GM21723 (cell line): ENCODE data around the gene VSTM2L.

ENCODE experiments used
- ATAC-seq: cut with Tn5 transposase; IDR thresholded peaks from one replicate; pipeline ENCODE4 v1.9.1; 2021; ENCODE audit warnings: mild to moderate bottlenecking, moderate library complexity; ENCODE audit not compliant: unreplicated experiment

VSTM2L gene

DNA sequence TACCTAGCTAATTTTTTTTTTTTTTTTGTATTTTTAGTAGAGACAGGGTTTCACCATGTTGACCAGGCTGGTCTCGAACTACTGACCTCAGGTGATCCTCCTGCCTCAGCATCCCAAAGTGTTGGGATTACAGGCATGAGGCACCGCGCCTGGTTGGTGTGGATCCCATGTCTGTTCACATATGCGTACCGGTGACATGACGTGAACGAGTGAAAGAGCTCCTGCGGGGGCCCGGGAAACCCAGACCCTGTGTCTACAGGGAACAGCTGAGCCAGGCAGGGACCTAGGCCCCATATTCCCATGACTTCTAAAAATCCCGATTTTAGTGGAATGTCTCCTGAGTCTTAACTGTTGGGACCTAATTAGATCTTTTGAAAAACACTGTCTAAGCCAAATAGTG lies 33.1 kb downstream of the VSTM2L start:
- ATAC-seq = no peak

- no peak for ATAC-seq
Observed at GRCh38 chr20:37936451-37936850, 33.5 kb downstream of the VSTM2L start.

- no peak for ATAC-seq
Observed at GRCh38 chr20:37937686-37938085, 34.8 kb downstream of the VSTM2L start.

DNA sequence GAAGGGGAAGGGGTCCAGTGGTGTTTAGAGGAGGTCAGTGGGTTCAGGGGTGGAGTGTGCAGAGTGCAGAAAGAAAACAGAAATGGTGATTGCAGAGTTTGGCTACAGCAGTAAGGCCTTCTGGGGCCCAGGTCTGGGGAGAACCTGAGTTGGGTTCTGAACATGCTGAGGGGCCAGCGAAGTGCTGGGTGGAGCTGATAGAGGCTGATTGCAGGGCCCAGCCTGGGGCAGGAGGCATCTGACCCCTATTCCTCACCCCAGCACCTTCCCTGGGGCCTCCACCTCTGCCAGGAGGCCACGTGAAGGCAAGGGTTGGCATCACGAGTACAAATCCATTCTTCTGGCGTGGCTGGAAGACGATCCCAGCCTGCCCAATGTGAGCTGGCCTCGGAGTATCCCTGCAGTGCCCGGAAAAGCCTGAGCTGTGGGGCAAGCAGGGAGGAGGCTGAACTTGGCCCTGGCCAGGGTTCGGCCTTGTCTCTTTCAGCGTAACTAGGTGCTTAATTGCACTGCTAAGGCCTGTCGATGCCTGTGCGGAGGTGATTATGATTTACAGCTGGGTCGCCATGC lies 35.3 kb downstream of the VSTM2L start:
- no peak for ATAC-seq

DNA sequence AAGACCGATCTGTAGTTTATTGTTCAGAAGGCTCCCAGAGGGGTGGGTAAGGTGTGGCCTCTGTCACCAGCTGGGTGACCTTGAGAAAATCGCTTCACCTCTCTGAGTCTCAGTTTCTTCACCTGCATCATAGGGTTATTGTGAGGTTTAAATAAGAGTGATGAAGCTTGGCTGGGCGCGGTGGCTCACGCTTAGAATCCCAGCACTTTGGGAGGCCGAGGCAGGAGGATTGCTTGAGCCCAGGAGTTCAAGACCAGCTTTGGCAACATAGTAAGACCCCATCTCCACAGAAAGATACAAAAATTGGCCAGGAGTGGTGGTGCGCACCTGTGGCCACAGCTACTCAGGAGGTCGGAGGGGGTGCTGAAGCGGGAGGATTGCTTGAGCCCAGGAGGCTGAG lies 36.0 kb downstream of the VSTM2L start:
- no peak for ATAC-seq

DNA sequence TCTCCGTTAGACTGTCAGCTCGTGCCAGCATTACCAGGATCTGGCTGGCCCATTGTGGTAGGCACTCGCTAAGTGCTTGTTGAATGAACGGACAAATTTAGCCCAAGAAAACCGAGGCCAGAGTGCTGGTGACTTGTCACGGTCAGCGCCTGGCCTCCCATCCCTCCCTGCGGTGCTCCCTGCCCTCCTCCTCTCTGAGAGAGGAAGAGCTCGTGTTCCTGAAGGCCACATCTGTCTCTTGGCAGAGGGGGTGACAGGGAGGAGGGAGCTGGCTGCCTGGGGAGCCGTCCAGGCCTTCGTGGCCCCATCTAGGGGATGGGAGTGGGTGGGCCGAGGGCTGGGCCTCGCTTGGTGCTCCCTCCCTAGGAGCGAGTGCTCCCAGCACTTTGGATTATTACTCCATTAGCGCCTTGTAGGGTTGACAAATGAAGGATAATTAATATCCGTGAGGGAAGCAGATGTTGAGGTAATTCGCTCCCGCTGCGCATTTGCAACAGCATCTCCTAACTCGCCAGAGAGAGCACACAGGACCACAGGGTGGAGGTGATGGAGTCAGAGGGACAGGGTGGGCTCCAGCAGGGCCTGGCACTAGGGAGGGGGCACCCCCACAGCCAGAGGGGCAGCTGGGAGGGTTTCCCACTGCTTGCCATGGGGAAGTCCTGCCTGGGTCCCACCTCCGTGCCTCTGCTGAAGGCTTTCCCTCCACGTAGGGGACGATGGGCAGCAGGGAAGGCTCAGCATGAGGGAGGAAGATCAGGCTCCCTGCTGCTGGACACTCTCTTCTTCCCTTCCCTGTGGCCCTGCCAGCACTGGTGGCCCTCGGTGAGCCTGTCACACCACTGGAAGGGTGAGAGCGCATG lies 37.0 kb downstream of the VSTM2L start:
- no peak for ATAC-seq

DNA sequence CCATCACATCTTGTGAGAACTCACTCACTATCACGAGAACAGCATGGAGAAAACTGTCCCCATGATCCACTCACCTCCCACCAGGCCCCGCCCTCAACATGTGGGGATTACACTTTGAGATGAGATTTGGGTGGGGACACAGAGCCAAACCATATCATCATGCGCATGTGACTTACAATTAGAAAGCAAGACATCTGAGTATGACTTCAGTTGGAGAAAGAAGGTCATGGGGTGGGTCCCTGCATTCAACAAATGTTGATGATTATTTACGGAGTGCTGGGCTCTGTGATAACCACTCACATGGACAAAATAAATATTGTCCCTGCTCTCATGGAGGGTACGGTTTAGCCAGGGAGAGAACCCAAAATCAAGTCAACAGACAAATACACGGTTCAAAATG lies 37.9 kb downstream of the VSTM2L start:
- ATAC-seq = no peak

DNA sequence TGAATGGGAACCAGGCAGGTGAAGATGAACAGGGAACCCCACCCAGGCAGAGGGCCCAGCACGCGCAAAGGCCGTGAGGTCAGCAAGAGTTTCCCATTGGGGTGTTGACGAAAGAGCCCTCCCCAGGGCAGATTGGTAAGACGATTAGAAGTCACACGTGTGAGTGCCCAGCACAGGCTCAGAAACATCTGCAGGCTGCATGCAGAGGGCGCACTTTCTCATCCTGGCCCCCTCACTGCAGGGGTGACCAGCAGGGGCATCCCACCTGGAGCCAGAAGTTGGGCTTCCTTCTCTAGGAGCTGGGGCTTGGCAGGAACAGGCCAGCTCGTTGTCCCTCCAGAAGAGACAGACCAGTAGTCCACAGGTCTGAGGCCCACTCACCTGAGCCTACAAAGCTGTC lies 38.4 kb downstream of the VSTM2L start:
- ATAC-seq = no peak

- no peak for ATAC-seq
Observed at GRCh38 chr20:37941992-37942391, 39.1 kb downstream of the VSTM2L start.

DNA sequence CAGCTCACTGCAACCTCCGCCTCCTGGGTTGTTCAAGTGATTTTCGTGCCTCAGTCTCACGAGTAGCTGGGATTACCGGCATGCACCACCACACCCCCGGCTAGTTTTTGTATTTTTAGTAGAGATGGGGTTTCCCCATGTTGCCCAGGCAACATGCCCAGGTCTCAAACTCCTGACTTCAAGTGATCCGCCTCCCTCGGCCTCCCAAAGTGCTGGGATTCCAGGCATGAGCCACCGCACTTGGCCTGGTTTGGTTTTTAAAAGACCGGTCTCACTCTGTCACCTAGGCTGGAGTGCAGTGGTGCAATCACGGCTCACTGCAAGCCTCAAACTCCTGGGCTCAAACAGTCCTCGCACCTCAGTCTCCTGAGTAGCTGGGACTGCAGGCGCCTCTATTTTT lies 40.1 kb downstream of the VSTM2L start:
- ATAC-seq = no peak

- ATAC-seq = no peak
Observed at GRCh38 chr20:37943501-37944455, 40.9 kb downstream of the VSTM2L start.

DNA sequence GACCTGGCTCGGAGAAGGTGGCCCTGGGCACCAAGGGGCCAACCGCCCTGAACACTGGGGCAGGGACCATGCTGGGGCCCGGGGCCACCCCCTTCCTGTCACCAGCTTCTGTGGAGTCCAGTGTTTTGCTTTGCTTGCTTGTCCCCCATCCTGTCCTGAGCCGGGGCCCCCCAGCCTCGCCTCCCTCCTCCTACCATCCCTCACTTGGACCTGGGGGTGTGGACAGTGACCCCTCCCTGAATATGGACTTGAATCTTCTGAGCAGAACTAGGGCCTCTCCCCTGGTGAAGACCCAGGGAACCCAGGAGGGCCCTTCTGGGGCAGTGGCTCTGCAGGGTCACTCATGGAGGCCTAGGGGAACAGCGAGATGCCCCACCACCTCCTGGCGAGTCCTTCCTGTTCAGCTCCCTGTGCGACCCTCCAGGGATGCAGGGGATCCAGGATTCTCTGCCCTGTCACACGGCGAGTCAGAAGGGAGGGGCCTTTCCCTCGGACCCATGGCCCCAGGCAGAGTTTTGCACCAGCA lies 41.6 kb downstream of the VSTM2L start:
- no peak for ATAC-seq

DNA sequence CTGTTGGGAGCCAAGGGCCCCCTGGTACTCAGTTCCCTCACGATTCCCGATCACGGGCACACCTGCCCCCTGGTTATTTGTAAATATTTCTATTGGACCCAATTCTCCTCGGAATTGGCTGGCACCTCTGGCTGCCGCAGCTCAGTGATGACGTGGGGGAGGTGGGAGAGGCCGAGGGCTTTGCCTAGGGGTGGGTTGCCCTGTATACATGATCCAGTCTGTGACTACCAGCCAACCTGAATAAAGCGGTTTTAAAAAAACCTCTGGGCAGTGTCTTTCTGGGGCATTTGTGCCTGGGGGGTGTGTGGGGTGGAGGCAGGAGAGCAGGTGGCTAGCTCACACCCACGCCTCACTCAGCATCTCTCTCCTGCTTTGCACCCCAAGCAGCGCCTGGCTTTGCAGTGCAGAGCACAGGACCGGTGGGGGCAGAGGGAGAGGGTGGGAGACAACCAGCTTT lies 42.2 kb downstream of the VSTM2L start:
- ATAC-seq = no peak

GRCh38 chr20:37946946-37947345 lies 44.0 kb downstream of the VSTM2L start:
- no peak for ATAC-seq

DNA sequence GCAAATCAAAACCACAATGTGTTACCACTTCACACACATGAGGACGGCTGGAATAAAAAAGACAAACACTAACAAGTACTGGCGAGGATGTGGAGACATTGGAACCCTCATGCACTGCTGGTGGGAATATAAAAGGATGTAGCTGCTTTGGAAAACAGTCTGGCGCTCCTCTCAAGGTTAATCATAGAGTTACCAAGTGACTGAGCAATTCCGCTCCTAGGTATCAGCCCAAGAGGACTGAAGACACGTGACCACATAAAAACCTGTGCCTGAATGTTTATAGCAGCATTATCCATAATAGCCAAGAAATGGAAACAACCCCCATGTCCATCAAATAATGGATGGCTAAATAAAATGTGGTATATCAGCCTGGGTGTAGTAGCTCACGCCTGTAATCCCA lies 45.0 kb downstream of the VSTM2L start:
- no peak for ATAC-seq

DNA sequence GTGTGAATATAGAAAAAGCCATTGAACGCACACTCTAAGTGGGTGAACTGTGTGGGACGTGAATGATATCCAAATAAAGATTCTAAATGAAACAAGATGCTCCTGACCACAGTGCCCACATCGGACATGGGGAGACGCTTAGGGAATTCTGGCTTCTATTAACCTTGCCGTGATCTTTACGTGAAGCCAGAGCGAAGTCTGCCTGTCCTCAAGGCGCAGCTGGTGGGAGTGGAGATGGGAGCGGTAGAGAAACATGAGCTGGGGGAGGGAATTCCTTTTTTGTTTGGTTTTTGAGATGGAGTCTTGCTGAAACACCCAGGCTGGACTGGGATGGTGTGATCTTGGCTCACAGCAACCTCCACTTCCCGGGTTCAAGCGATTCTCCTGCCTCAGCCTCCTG lies 46.0 kb downstream of the VSTM2L start:
- no peak for ATAC-seq

DNA sequence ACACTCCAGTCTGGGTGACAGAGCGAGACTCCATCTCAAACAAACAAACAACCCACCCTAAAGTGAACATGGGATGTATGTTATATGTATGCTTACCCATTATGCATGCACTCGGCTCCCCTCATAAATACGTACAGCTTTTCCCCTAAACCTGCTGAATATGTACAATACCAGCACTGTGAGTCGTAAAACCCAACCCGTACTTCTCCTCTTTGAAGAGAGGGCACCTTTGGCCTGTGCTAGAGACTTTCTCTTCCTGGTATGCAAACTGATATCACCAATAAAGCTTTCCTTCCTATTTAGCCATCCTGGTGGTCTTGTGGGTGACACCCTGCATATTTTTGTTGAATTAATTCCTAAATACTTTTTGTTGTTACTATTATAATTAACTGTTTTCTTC lies 51.3 kb downstream of the VSTM2L start:
- ATAC-seq = no peak

DNA sequence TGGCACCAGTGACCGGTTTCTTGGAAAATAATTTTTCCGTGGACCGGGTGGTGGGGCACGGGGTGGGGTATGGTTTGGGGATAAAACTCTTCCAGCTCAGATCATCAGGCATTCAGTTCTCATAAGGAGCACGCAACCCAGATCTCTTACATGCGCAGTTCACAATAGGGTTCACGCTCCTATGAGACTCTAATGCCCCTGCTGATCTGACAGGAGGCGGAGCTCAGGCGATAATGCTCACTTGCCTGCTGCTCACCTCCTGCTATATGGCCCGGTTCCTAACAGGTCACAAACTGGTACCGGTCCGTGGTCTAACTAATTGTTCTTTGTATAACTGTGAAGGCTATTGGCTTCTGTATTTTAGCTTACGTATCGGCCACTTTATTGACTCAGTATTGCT lies 51.7 kb downstream of the VSTM2L start:
- no peak for ATAC-seq

DNA sequence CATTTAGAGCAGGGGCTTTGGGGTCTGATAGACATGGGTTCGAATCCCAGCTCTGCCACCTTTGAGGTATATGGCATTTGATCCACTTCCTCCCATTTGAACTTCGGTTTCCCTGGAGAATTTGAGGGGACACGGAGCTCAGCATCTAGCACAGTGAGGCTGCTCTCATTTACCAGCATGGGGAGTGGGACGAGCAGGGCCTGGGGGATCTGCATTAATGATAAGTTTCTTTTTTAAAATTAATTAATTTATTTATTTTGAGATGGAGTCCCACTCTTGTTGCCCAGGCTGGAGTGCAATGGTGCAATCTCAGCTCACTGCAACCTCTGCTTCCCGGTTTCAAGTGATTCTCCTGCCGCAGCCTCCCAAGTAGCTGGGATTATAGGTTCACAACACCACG lies 52.6 kb downstream of the VSTM2L start:
- no peak for ATAC-seq

DNA sequence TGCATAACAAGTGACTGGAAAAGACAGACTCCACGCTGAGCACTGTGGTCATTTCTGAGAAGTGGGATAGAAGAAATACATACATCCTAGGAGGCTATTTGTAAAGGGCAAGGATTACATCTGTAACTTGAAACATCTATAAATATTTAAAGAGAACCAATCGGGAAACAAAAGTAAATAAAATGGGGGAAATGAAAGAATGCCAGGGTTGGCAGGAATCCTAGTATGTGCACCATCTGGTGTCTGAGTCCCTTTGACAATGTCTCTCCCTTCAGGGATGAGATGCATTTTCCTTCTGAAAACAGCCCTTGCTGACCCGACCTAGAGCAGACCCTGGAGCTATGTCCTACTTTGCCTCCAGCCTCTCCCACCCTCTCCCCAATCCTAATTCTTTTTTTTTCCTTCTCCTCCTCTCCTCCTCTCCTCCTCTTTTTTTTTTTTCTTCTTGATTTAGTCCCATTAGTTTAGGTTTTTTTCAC lies 53.2 kb downstream of the VSTM2L start:
- no peak for ATAC-seq

DNA sequence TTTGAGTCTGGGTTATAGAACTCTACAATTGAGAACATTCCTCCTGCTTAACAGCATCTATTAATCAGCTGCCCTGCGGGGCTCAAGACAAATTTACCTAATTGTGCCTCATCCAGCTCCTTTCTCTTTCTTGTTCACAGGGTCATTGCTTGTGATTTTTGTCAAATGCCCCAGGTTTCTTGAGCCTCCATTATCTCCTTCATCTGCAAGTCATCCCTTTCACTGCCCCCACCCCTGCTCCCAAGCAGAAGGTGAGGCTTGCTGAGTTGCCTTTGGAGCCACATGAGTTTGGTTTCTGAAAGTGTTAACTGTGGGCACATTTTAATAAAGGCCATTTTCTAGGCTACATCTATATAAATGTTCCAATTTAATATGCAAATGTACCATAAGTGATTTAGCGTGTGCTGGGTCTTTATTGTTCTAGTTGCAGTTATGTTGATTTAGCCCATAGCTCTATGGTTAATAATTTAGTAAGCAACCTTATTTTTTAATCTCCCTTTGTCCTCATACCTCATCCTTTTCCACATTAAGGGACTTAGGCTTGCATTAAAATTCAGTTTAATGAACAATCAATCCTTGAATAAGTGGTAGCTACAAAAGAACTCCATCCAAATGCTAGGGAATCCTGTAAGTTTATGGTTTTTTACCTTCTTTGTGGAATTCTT lies 56.1 kb downstream of the VSTM2L start:
- ATAC-seq = no peak
